ENCODE data around the gene POU3F1.

GRCh38 chr1:38009088-38009840 is 37.3 kb downstream of the POU3F1 start:
- no peak for TF ChIP-seq POLR2A (IDR thresholded peaks at IDR 0.05)
- TF ChIP-seq, protein P1, sequence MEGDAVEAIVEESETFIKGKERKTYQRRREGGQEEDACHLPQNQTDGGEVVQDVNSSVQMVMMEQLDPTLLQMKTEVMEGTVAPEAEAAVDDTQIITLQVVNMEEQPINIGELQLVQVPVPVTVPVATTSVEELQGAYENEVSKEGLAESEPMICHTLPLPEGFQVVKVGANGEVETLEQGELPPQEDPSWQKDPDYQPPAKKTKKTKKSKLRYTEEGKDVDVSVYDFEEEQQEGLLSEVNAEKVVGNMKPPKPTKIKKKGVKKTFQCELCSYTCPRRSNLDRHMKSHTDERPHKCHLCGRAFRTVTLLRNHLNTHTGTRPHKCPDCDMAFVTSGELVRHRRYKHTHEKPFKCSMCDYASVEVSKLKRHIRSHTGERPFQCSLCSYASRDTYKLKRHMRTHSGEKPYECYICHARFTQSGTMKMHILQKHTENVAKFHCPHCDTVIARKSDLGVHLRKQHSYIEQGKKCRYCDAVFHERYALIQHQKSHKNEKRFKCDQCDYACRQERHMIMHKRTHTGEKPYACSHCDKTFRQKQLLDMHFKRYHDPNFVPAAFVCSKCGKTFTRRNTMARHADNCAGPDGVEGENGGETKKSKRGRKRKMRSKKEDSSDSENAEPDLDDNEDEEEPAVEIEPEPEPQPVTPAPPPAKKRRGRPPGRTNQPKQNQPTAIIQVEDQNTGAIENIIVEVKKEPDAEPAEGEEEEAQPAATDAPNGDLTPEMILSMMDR (IDR thresholded peaks at IDR 0.05), result no peak
- no peak for TF ChIP-seq EP300 (IDR thresholded peaks at IDR 0.05)

All from ovary (tissue), 3 donors.